ENCODE results near the gene MAP3K12.
"Not testable (repeated sequence)": the region's sequence is repeated elsewhere in the genome, so short reads cannot be mapped to it uniquely, and the experiment has no call there.

Gene MAP3K12

DNA sequence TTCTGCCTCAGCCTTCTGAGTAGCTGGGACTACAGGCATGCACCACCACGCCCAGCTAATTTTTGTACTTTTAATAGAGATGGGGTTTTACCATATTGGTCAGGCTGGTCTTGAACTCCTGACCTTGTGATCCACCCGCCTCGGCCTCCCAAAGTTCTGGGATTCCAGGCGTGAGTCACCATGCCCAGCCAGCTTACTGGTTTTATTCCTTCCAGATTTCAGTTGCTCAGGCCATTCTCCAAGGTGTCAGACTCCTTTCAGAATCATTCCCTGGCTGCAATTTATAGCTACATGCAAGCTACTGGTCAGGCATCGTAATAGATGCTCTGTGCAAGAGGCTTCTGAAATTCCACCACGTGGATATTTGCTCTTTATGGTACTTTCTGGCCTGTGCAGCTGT, 17.8 kb downstream of the MAP3K12 start:
- in situ Hi-C loops (cut with MboI; ENCODE audit: low sequenced_read_pairs); H3K4me3 ChIP-seq; H3K27me3 ChIP-seq (ENCODE audit: low read depth); H3K9me3 ChIP-seq; DNase-seq (ENCODE audit: low spot score in 2 of 2): not testable (repeated sequence)
- peaks cover 94% of the 10 kb centered on the region for H3K36me3 ChIP-seq (replicated peaks)
- peaks cover 20% of the 10 kb centered on the region for H3K4me1 ChIP-seq

DNA sequence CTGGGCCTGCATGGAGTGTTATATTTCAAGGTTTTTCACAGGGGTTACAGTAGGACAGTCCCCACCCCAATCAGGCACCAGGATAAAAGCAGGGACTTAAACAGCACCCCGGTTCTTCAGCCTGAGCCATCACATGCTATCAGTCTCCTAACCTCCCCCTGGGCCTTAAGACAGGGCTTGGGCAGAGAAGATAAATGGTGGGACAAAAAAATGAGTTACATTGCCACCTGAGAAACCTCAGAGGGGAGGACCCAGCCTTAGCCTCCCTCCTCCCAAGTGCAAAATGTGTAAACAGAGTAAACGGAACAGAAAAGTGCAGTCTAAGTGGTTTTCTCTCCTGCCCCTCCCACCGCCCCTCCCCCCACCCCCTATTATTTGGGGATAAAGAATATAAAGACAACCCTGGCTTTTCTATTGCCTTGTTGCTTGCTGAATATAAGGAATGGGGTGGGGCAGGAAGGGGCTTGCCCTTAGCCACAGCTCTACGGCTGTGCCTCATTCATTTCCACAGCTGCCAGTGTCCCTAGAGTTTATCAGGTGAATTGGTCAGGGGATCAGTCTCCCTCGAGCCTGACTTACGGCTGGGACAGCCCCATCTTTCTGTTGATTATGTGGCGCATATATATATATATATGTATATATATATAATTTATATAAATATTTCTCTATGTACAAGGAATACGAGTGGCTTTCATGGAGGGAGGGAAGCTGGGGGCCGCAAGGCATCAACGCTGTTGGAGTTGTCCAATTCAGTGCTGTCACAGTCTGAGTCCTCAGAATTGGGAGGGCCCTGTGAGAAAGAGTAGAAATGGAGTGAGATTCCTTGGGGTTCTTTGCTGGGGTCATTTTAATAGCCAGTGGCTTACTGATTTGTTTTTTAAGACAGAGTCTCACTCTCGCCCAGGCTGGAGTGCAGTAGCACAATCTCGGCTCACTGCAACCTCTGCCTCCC, 18.5 kb downstream of the MAP3K12 start:
- in situ Hi-C loops (cut with MboI; ENCODE audit: low sequenced_read_pairs) = no loop called here
- H3K4me1 ChIP-seq = peaks cover 20% of the 10 kb centered on the region
- peaks cover 94% of the 10 kb centered on the region for H3K36me3 ChIP-seq (replicated peaks)
- H3K9me3 ChIP-seq = no peaks in the 10 kb centered on the region
- H3K27me3 ChIP-seq (ENCODE audit: low read depth) = no peaks in the 10 kb centered on the region
- H3K4me3 ChIP-seq = no peak overlapping the region
- DNase-seq (ENCODE audit: low spot score in 2 of 2) = peak; percentile 52 to 71

DNA sequence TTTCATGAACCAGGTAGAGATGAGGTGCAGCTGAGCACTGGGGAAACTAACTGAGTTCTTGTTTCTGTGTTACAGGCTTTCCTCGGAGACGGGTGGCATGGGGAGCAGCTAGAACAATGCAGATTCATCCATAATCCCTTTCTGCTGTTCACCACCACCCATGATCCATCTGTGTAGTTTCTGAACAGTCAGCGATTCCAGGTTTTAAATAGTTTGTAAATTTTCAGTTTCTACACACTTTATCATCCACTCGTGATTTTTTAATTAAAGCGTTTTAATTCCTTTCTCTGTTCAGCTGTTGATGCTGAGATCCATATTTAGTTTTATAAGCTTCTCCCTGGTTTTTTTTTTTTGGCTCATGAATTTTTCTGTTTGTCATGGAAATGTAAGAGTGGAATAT, 19.9 kb downstream of the MAP3K12 start:
- Histone ChIP-seq H3K4me1 (peaks cover 20% of the 10 kb centered on the region), H3K4me3 (no peak overlapping the region), H3K9me3 (no peaks in the 10 kb centered on the region), H3K27me3 (ENCODE audit: low read depth) (no peaks in the 10 kb centered on the region), H3K36me3 (replicated peaks) (peaks cover 94% of the 10 kb centered on the region)
- DNase-seq (ENCODE audit: low spot score in 2 of 2) = no peak
- in situ Hi-C loops (cut with MboI; ENCODE audit: low sequenced_read_pairs) = no loop called here

DNA sequence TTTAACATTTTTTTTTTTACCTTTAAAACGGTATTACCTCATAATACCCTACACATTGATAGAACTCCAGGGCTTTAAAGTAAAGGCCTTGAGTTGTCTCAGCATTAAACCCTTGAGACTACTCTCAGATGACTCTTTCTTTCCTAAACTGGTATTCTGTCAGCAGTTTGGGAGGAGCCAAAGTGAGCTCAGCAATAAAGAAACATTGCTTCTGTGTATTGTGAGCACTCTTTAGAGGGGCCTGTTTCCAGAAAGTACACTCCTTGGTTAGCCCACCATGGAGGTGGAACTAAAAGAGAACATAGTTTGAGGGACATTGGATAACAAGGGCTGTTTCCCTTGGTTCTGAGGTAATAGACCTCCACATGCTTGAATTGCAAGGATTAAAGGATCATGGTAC, 20.4 kb downstream of the MAP3K12 start:
- in situ Hi-C loops (cut with MboI; ENCODE audit: low sequenced_read_pairs) = no loop called here
- no peaks in the 10 kb centered on the region for H3K27me3 ChIP-seq (ENCODE audit: low read depth)
- no peaks in the 10 kb centered on the region for H3K9me3 ChIP-seq
- H3K4me1 ChIP-seq = peaks cover 20% of the 10 kb centered on the region
- DNase-seq (ENCODE audit: low spot score in 2 of 2) = no peak
- H3K4me3 ChIP-seq = no peak overlapping the region
- H3K36me3 ChIP-seq (replicated peaks) = peaks cover 94% of the 10 kb centered on the region

DNA sequence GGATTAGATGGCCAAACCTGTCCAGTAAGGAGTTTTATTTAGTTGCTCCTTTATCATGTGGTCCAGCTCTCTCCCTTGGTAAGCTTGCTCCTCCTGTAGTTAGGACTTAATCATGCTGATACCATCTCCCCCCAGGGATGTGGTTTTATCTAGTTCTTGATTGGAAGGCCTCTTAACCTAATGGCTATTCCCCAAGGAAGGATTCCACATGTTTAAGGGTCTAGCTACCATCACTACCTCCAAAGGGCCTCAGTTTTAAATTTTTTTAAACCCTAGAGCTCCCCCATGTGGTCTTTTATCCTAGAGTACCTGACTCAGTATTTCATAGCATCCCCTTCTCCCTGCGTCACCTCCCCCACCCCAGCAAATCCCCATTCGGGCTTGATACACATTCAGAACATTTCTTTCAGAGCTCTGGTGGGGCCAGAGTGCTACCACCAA, 22.5 kb downstream of the MAP3K12 start:
- H3K4me3 ChIP-seq = no peak overlapping the region
- H3K9me3 ChIP-seq = no peaks in the 10 kb centered on the region
- H3K27me3 ChIP-seq (ENCODE audit: low read depth) = no peaks in the 10 kb centered on the region
- in situ Hi-C loops (cut with MboI; ENCODE audit: low sequenced_read_pairs) = no loop called here
- DNase-seq (ENCODE audit: low spot score in 2 of 2) = peak in 1 of 2 experiments; percentile 41
- H3K36me3 ChIP-seq (replicated peaks) = peaks cover 94% of the 10 kb centered on the region
- H3K4me1 ChIP-seq = peaks cover 20% of the 10 kb centered on the region

DNA sequence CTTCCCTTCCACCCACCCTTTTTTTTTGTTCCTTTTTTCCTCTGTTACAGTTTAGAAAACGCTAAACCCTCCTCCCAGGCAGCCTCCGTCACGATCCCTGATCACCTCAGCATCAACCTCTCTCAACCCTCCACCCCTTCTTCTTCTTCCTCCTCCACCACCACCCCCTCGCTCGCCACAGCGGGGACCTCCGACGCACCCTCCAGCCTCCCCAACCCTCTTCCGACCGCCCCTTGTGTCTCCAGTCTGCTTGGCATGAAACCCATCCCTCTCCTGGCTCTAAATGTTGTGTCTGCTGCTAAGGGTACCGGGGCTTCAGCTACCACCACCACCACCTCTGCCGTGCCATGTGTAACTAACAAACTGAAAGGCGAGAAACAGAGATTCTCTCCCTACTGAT, 24.4 kb downstream of the MAP3K12 start:
- Histone ChIP-seq H3K4me1 (peaks cover 8% of the 10 kb centered on the region; the same call in 1 of the 2 replicates), H3K27me3 (ENCODE audit: low read depth) (no peaks in the 10 kb centered on the region), H3K36me3 (replicated peaks) (peaks cover 96% of the 10 kb centered on the region), H3K9me3 (no peaks in the 10 kb centered on the region), H3K4me3 (no peak overlapping the region)
- in situ Hi-C loops (cut with MboI; ENCODE audit: low sequenced_read_pairs) = no loop called here
- no peak for DNase-seq (ENCODE audit: low spot score in 2 of 2)

DNA sequence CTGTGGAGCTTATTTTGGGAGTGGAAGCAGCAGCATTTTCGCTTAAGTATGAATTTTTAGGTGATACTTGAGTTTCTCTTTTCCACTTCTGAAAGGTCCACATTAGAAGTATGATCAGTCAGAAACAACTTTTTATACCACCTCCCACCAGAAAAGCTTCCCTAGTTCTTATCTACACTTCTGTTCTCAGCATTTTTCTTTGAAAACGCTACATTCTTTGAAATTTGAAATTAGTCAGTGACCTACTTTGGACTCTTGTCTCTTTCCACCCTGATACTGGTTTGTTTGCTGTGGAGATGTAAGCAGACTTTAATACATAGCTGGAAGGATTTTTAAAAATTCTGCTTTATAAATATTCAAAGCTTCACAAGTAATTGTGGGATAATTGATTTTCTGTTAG, 25.2 kb downstream of the MAP3K12 start:
- no peak overlapping the region for H3K4me3 ChIP-seq
- H3K27me3 ChIP-seq (ENCODE audit: low read depth) = no peaks in the 10 kb centered on the region
- no peak for DNase-seq (ENCODE audit: low spot score in 2 of 2)
- in situ Hi-C loops (cut with MboI; ENCODE audit: low sequenced_read_pairs) = no loop called here
- H3K4me1 ChIP-seq = peaks cover 4% of the 10 kb centered on the region; the same call in 1 of the 2 replicates
- H3K9me3 ChIP-seq = no peaks in the 10 kb centered on the region
- H3K36me3 ChIP-seq (replicated peaks) = peaks cover 98% of the 10 kb centered on the region

DNA sequence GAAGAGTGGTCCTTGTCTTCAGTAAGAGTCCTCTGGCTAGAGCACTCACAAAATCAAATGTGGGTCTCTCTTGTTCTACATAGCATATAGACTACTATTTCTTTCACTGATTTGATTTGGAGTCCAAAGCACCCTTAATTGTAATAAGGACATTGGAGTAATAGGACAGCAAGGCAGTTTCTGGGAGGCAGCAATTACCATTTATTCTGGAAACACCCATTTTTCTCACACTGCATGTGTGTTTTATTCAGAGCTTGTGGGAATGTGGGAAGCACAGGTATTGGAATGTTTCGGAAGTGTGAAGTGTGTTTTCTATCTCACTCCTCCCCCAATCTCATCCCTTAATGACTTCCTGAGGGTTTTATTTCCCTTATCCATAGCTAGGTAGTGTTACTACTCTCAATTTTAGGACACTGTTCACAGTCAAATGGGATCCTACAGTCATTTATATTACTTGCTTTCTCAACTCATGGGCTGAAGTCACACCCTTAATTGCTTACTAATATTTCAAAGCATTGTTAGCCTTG, 27.1 kb downstream of the MAP3K12 start:
- H3K27me3 ChIP-seq (ENCODE audit: low read depth) = no peaks in the 10 kb centered on the region
- no peaks in the 10 kb centered on the region for H3K4me1 ChIP-seq
- H3K9me3 ChIP-seq = no peaks in the 10 kb centered on the region
- DNase-seq (ENCODE audit: low spot score in 2 of 2) = no peak
- in situ Hi-C loops (cut with MboI; ENCODE audit: low sequenced_read_pairs) = no loop called here
- peaks cover 98% of the 10 kb centered on the region for H3K36me3 ChIP-seq (replicated peaks)
- no peak overlapping the region for H3K4me3 ChIP-seq

DNA sequence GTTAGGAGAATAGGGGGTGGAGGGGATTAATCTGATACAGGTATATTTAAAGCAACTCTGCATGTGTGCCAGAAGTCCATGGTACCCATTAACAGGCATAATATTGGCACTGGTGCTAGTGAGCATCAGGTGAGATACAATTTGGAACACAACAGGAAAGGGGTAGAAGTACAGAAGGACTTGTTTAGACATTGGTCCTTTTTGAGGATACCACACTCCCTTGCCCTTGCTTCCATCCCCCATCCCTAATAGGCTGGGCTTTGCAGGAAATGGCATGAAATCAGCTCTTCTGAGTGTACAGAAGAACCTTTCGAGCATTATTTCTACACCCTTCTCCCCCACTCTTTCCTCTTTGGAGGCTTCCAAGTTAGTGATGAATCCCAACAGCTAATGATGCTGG, 31.0 kb downstream of the MAP3K12 start:
- no peak for DNase-seq (ENCODE audit: low spot score in 2 of 2)
- Histone ChIP-seq H3K36me3 (replicated peaks) (peaks cover 98% of the 10 kb centered on the region), H3K27me3 (ENCODE audit: low read depth) (no peaks in the 10 kb centered on the region), H3K4me3 (no peak overlapping the region), H3K4me1 (no peaks in the 10 kb centered on the region), H3K9me3 (no peaks in the 10 kb centered on the region)
- in situ Hi-C loops (cut with MboI; ENCODE audit: low sequenced_read_pairs) = no loop called here

DNA sequence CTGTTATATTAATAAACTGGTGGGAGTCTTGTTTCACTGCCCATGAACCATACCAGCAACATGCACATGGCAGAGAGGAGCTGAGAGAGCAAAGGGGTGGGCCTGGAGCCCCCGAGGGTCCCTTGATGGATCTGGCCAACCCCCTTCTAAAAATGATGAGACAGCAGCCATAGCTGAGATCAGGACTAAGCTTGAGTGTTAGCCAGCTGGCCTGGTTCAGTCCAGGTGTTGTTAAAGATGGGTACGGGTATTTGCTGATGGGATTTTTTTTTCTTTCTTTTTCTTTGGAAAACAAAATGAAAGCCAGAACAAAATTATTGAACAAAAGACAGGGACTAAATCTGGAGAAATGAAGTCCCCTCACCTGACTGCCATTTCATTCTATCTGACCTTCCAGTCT, 31.4 kb downstream of the MAP3K12 start:
- no peaks in the 10 kb centered on the region for H3K27me3 ChIP-seq (ENCODE audit: low read depth)
- DNase-seq (ENCODE audit: low spot score in 2 of 2) = no peak
- in situ Hi-C loops (cut with MboI; ENCODE audit: low sequenced_read_pairs) = no loop called here
- no peak overlapping the region for H3K4me3 ChIP-seq
- H3K36me3 ChIP-seq (replicated peaks) = peaks cover 98% of the 10 kb centered on the region
- H3K9me3 ChIP-seq = no peaks in the 10 kb centered on the region
- no peaks in the 10 kb centered on the region for H3K4me1 ChIP-seq

DNA sequence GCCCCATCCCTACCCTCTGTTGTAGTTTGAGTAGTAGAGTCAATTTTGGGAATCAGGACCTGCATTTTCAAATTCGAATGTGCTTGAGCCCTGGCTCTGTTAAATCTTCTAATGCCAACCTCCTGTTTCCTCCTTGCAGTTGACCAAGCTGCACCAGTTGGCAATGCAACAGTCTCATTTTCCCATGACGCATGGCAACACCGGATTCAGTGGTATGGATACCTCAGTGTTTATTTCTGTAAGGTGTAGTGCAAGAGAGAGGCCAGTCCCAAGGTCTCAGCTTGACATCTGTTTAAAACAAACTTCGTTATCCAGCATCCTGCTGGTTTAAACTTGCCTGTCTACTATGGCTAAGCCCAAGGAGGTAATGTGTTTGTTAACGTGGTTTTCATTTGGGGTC, 32.2 kb downstream of the MAP3K12 start:
- no peak for DNase-seq (ENCODE audit: low spot score in 2 of 2)
- no peaks in the 10 kb centered on the region for H3K4me1 ChIP-seq
- in situ Hi-C loops (cut with MboI; ENCODE audit: low sequenced_read_pairs) = no loop called here
- H3K4me3 ChIP-seq = no peak overlapping the region
- H3K27me3 ChIP-seq (ENCODE audit: low read depth) = no peaks in the 10 kb centered on the region
- H3K36me3 ChIP-seq (replicated peaks) = peaks cover 98% of the 10 kb centered on the region
- H3K9me3 ChIP-seq = no peaks in the 10 kb centered on the region

DNA sequence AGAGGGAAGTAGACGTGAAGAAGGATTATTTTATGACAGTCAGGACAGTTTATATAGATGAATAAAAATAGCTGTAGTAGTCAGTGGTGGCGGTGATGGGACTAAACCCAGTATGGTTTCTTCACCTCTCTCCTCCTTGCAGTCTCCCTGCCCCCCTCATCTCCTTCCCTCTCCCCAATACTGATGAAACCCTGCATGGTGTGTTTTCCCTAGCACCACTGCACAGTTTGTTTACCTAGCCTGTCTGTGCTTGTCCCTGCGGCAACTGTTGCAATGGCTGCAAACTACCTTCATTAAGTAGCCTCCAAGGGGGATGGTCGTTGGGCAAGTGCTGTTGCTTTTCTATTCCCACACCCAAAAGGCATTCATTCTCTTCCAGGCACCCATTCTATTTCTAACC, 32.6 kb downstream of the MAP3K12 start:
- peaks cover 98% of the 10 kb centered on the region for H3K36me3 ChIP-seq (replicated peaks)
- in situ Hi-C loops (cut with MboI; ENCODE audit: low sequenced_read_pairs) = no loop called here
- no peaks in the 10 kb centered on the region for H3K4me1 ChIP-seq
- H3K4me3 ChIP-seq = no peak overlapping the region
- no peak for DNase-seq (ENCODE audit: low spot score in 2 of 2)
- no peaks in the 10 kb centered on the region for H3K27me3 ChIP-seq (ENCODE audit: low read depth)
- H3K9me3 ChIP-seq = no peaks in the 10 kb centered on the region

DNA sequence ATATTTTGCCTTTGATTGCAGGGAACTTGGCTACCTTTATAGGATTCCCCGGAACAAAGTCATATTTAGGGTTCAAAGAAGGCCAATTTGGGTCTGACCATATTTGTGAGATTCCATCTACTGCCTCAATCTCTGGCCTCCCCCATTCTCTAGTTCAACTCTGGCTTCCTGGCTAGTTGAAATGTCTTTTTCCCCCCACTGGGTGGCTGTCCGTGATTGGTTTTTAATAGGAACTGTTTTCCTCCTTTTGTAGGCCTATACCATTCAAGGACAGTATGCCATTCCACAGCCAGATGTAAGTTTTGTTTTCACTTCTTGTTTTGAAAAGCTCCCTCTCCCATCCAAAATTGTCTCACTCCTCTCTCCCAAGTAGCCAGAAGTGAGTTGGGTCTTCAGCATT, 33.6 kb downstream of the MAP3K12 start:
- H3K4me3 ChIP-seq = no peak overlapping the region
- H3K9me3 ChIP-seq = no peaks in the 10 kb centered on the region
- peaks cover 100% of the 10 kb centered on the region for H3K36me3 ChIP-seq (replicated peaks)
- in situ Hi-C loops (cut with MboI; ENCODE audit: low sequenced_read_pairs) = no loop called here
- no peaks in the 10 kb centered on the region for H3K27me3 ChIP-seq (ENCODE audit: low read depth)
- no peak for DNase-seq (ENCODE audit: low spot score in 2 of 2)
- H3K4me1 ChIP-seq = no peaks in the 10 kb centered on the region

DNA sequence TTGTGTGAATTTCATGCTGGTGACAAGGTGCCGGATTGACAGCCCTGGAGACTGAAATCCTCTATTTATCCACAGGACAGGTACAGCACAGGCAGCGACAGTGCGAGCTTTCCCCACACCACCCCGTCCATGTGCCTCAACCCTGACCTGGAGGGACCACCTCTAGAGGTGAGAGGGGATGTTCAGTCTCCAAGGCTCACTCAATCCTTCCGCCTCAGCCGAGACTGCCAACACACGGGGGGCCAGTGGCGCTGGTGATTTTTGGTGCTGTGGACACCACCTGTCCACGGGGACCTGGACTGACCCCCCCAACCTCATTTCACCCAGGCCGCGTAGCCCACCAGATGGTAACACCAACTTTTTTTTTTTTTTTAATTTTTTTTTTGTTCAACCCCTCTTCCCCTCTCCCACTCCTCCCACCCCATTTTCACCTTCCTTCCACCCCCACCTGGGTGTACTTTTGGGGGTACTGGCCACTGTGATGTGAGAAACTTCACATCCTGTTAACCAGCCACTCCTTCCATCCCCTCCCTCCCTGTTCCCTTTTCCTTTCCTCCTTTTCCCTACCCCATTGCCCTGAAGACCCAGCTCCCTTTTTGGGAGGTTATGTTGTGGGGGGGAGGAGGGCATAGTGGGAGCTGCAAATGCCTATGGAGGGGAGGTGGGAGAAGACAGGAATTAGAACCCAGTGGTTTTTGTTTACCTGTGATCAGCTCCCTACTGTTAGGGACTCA, 34.4 kb downstream of the MAP3K12 start:
- Histone ChIP-seq H3K4me3 (no peak overlapping the region), H3K36me3 (replicated peaks) (peaks cover 100% of the 10 kb centered on the region), H3K4me1 (no peaks in the 10 kb centered on the region), H3K27me3 (ENCODE audit: low read depth) (no peaks in the 10 kb centered on the region), H3K9me3 (no peaks in the 10 kb centered on the region)
- in situ Hi-C loops (cut with MboI; ENCODE audit: low sequenced_read_pairs) = loop anchor here (5.0 kb wide), 1 partner anchor 433 kb away; no protein-coding TSS in a partner anchor
- DNase-seq (ENCODE audit: low spot score in 2 of 2) = no peak

All from HAP-1 (cell line).